Measurements from ENCODE around the gene GALE. TPM values are rescaled to one million over a fixed set of nuclear protein-coding genes. Genes with fewer than 3 reads are reported as not detected.

GALE gene
- total and polyA plus RNA-seq, 2 donors (not counting 3 experiments of a cell fraction or from before 2014, with no cell fraction given): 42.9 to 64.7 TPM

DNA sequence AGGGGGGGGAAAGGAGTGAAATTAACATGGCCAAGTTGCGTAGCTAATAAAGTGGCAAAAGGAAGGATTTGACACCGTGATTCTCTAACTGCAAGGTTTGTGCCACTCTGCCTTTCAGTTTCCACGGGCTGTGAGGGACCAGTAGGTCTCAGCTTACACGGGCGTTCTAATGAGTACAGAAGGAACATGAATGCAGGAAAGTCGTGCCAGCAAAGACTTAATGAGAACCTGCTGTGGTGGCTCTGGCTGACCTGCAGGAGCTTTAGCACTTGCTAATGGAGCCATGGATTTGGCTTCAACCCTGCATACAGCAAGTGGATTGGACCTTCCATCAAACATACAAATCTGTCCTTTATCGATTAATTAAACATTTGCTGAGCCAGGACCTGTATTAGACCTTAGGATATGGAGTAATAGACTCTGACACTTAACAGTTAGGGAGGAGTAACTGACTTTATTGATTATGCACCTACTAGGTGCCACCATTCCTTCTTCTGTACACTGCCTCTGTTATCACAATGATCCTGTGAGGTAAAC is 37.4 kb downstream of the GALE start:
- H3K79me2 ChIP-seq (ENCODE audit: control insufficient read depth, insufficient read depth, low read length): no peaks in the 10 kb centered on the region
- FAIRE-seq (no peak), DNase-seq (ENCODE audit: low read depth, low spot score) (no peak)
- no TSS peak for BruUV-seq (replicated peaks)
- CTCF ChIA-PET: interaction anchor here (1.4 kb wide), 1 partner anchor 8 kb away, joined by 10 read pairs; no protein-coding TSS in a partner anchor
- no peaks in the 10 kb centered on the region for H3K4me1 ChIP-seq (ENCODE audit: control insufficient read depth, extremely low read depth, insufficient read depth, low read length)
- no peaks in the 10 kb centered on the region for H3K9me3 ChIP-seq (replicated peaks; ENCODE audit: control insufficient read depth, insufficient read depth, low read length)
- dilution Hi-C loops (cut with MboI; ENCODE audit: extremely low pct_ligation_motif_present, low sequenced_read_pairs) (no loop called here), intact Hi-C loops (cut with micrococcal nuclease) (no loop called here)
- peaks cover 13 to 27% of the 10 kb centered on the region in 2 experiments for H3K36me3 ChIP-seq (ENCODE audit: control insufficient read depth in 2 of 2, extremely low read depth in 1 of 2, insufficient read depth in 2 of 2, low read length in 2 of 2)
- TF ChIP-seq MYC (IDR thresholded peaks at IDR 0.05; ENCODE audit: low read depth, low read length) (no peak), JUN (IDR thresholded peaks at IDR 0.05; ENCODE audit: borderline replicate concordance, insufficient read depth, insufficient read length, low read depth) (no peak), POLR2AphosphoS5 (IDR thresholded peaks at IDR 0.05; ENCODE audit: insufficient read depth, low read depth, low read length) (no peak), GATA2 (IDR thresholded peaks at IDR 0.05; ENCODE audit: insufficient read depth, insufficient read length, low read depth, low read length) (no peak)
- TF ChIP-seq, protein P1, sequence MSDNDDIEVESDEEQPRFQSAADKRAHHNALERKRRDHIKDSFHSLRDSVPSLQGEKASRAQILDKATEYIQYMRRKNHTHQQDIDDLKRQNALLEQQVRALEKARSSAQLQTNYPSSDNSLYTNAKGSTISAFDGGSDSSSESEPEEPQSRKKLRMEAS (IDR thresholded peaks at IDR 0.05; ENCODE audit: insufficient read depth, insufficient read length): no peak
- no peaks in the 10 kb centered on the region for H4K20me1 ChIP-seq (replicated peaks; ENCODE audit: control insufficient read depth, extremely low read depth, insufficient read depth, low read length)
- H3K27me3 ChIP-seq (ENCODE audit: control insufficient read depth in 2 of 2, insufficient read depth in 2 of 2, low read length in 2 of 2): no peaks in the 10 kb centered on the region
- POLR2A ChIA-PET: no interaction called here
- no peaks in the 10 kb centered on the region for H3K9me1 ChIP-seq (replicated peaks; ENCODE audit: control insufficient read depth, extremely low read depth, insufficient read depth, low read length)
- no peak overlapping the region for H2AFZ ChIP-seq (ENCODE audit: low read depth, low read length)
- H3K27ac ChIP-seq (ENCODE audit: insufficient read depth, low read depth, low read length): no peak overlapping the region
- no peak overlapping the region for H3K4me2 ChIP-seq (ENCODE audit: insufficient read depth, low read length)
- no peak overlapping the region for H3K9ac ChIP-seq (replicated peaks; ENCODE audit: extremely low read depth, insufficient read depth, low read length)
- no peak overlapping the region for H3K4me3 ChIP-seq (replicated peaks in 1 of 3; ENCODE audit: insufficient read depth in 1 of 3, low read depth in 1 of 3, low read length in 3 of 3)

DNA sequence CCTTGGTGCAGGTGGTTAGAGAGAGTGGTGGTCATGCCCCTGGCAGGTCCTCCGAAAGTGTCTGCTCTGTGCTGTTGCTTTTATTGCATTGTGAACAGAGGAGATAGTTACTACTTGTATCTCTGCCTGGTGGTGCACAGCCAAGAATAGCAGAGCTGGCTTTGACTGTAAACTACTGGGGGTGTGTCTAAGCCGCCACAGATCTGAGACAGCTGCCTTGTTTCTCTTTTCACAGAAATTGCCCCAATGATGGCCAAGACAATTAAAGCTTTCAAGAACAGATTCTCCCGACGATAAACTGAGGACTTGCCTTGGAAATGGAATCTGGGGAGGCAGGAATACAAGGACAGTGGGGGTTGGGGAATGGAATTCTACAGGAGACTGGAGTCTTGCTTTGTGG is 41.3 kb downstream of the GALE start:
- Histone ChIP-seq H3K9me3 (replicated peaks; ENCODE audit: control insufficient read depth, insufficient read depth, low read length) (no peaks in the 10 kb centered on the region), H3K27ac (ENCODE audit: insufficient read depth, low read depth, low read length) (no peak overlapping the region), H4K20me1 (replicated peaks; ENCODE audit: control insufficient read depth, extremely low read depth, insufficient read depth, low read length) (no peaks in the 10 kb centered on the region), H3K27me3 (ENCODE audit: control insufficient read depth in 2 of 2, insufficient read depth in 2 of 2, low read length in 2 of 2) (no peaks in the 10 kb centered on the region), H3K9me1 (replicated peaks; ENCODE audit: control insufficient read depth, extremely low read depth, insufficient read depth, low read length) (no peaks in the 10 kb centered on the region), H3K36me3 (ENCODE audit: control insufficient read depth in 2 of 2, extremely low read depth in 1 of 2, insufficient read depth in 2 of 2, low read length in 2 of 2) (peaks cover 33 to 57% of the 10 kb centered on the region in 2 experiments), H3K4me1 (ENCODE audit: control insufficient read depth, extremely low read depth, insufficient read depth, low read length) (no peaks in the 10 kb centered on the region), H3K4me3 (replicated peaks in 1 of 3; ENCODE audit: insufficient read depth in 1 of 3, low read depth in 1 of 3, low read length in 3 of 3) (no peak overlapping the region), H2AFZ (ENCODE audit: low read depth, low read length) (no peak overlapping the region), H3K4me2 (ENCODE audit: insufficient read depth, low read length) (no peak overlapping the region), H3K79me2 (ENCODE audit: control insufficient read depth, insufficient read depth, low read length) (no peaks in the 10 kb centered on the region), H3K9ac (replicated peaks; ENCODE audit: extremely low read depth, insufficient read depth, low read length) (no peak overlapping the region)
- intact Hi-C loops (cut with micrococcal nuclease): no loop called here
- no TSS peak for BruUV-seq (replicated peaks)
- dilution Hi-C loops (cut with MboI; ENCODE audit: extremely low pct_ligation_motif_present, low sequenced_read_pairs): no loop called here
- DNase-seq (ENCODE audit: low read depth, low spot score) (no peak), FAIRE-seq (no peak)
- TF ChIP-seq, protein P1 (IDR thresholded peaks at IDR 0.05; ENCODE audit: insufficient read depth, insufficient read length): no peak
- TF ChIP-seq FOS (IDR thresholded peaks at IDR 0.05; ENCODE audit: borderline replicate concordance, insufficient read depth, low read length) (no peak), MYC (IDR thresholded peaks at IDR 0.05; ENCODE audit: low read depth, low read length) (no peak), JUN (IDR thresholded peaks at IDR 0.05; ENCODE audit: borderline replicate concordance, insufficient read depth, insufficient read length, low read depth) (no peak), POLR2AphosphoS5 (IDR thresholded peaks at IDR 0.05; ENCODE audit: insufficient read depth, low read depth, low read length) (no peak), POLR2A (IDR thresholded peaks at IDR 0.05; ENCODE audit: low read depth, low read length) (no peak), EZH2 (IDR thresholded peaks at IDR 0.05; ENCODE audit: borderline replicate concordance, low read depth, low read length, severe bottlenecking) (no peak), GATA2 (IDR thresholded peaks at IDR 0.05; ENCODE audit: insufficient read depth, insufficient read length, low read depth, low read length) (no peak)
- TF ChIP-seq, protein P2, sequence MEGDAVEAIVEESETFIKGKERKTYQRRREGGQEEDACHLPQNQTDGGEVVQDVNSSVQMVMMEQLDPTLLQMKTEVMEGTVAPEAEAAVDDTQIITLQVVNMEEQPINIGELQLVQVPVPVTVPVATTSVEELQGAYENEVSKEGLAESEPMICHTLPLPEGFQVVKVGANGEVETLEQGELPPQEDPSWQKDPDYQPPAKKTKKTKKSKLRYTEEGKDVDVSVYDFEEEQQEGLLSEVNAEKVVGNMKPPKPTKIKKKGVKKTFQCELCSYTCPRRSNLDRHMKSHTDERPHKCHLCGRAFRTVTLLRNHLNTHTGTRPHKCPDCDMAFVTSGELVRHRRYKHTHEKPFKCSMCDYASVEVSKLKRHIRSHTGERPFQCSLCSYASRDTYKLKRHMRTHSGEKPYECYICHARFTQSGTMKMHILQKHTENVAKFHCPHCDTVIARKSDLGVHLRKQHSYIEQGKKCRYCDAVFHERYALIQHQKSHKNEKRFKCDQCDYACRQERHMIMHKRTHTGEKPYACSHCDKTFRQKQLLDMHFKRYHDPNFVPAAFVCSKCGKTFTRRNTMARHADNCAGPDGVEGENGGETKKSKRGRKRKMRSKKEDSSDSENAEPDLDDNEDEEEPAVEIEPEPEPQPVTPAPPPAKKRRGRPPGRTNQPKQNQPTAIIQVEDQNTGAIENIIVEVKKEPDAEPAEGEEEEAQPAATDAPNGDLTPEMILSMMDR (IDR thresholded peaks at IDR 0.05; ENCODE audit: extremely low read depth in 1 of 2, insufficient read depth in 1 of 2, low read depth in 1 of 2, low read length in 2 of 2): no peak
- ChIA-PET CTCF (interaction anchor here (1.5 kb wide), 1 partner anchor 13 kb away, joined by 5 read pairs; no protein-coding TSS in a partner anchor), POLR2A (no interaction called here)

All from endothelial cell of umbilical vein (primary cell).